Measurements from ENCODE around the gene EAF1. TPM values are rescaled to one million over a fixed set of nuclear protein-coding genes. Genes with fewer than 3 reads are reported as not detected.

The EAF1 gene
- total and polyA plus RNA-seq, 2 of the 8 experiments (the other 6 are each of a cell fraction or from before 2014, with no cell fraction given): 13.9 to 26.8 TPM

GRCh38 chr3:15438983-15439382 is 11.6 kb downstream of the EAF1 start:
- Histone ChIP-seq H4K91ac (replicated peaks; ENCODE audit: insufficient read length, low read length) (no peak overlapping the region), H3K36me3 (ENCODE audit: control insufficient read depth in 2 of 4, insufficient read depth in 4 of 4, low read length in 3 of 4) (peaks cover 18 to 74% (median 59%) of the 10 kb centered on the region in 4 experiments), H3K56ac (replicated peaks; ENCODE audit: insufficient read length, low read depth, low read length) (no peak overlapping the region), H2BK15ac (ENCODE audit: low read length) (no peak overlapping the region), H3K9ac (replicated peaks in 1 of 4; ENCODE audit: extremely low read depth in 1 of 4, low read depth in 3 of 4, low read length in 3 of 4) (no peak overlapping the region), H3K14ac (ENCODE audit: insufficient read length) (no peak overlapping the region), H3K4ac (replicated peaks; ENCODE audit: insufficient read length, low read depth, low read length) (no peak overlapping the region), H3K4me2 (ENCODE audit: insufficient read depth in 1 of 2, low read depth in 2 of 2, low read length in 2 of 2) (no peak overlapping the region), H2BK5ac (ENCODE audit: low read depth, low read length) (no peak overlapping the region), H2AK5ac (ENCODE audit: low read depth, low read length) (no peak overlapping the region), H3K4me3 (ENCODE audit: extremely low read depth in 1 of 4, insufficient read depth in 2 of 4, low read depth in 3 of 4, low read length in 4 of 4) (no peak overlapping the region), H3K79me1 (ENCODE audit: low read depth, low read length) (no peaks in the 10 kb centered on the region), H2BK20ac (ENCODE audit: low read length) (no peak overlapping the region), H3K23ac (ENCODE audit: insufficient read length) (no peak overlapping the region), H3K4me1 (replicated peaks in 1 of 4; ENCODE audit: control insufficient read depth in 3 of 4, insufficient read depth in 4 of 4, low read length in 3 of 4) (no peaks in the 10 kb centered on the region), H3K27ac (ENCODE audit: low read depth, low read length) (no peak overlapping the region), H3K9me3 (ENCODE audit: insufficient read depth in 2 of 2, low read depth in 1 of 2, low read length in 1 of 2) (no peaks in the 10 kb centered on the region), H4K8ac (ENCODE audit: extremely low read depth, insufficient read depth, low read length) (no peak overlapping the region), H4K20me1 (replicated peaks in 1 of 2; ENCODE audit: control insufficient read depth in 1 of 2, insufficient read depth in 2 of 2, low read length in 2 of 2) (peaks cover 0 to 2% of the 10 kb centered on the region in 2 experiments), H3K23me2 (ENCODE audit: low read depth, low read length) (no peaks in the 10 kb centered on the region), H3K27me3 (replicated peaks in 1 of 4; ENCODE audit: control insufficient read depth in 3 of 4, extremely low read depth in 1 of 4, insufficient read depth in 3 of 4, low read length in 3 of 4) (no peaks in the 10 kb centered on the region), H4K5ac (ENCODE audit: insufficient read length, low read depth, low read length) (no peak overlapping the region), H2BK120ac (replicated peaks; ENCODE audit: low read depth, low read length) (no peak overlapping the region), H2BK12ac (ENCODE audit: low read depth, low read length) (no peak overlapping the region), H2AFZ (ENCODE audit: low read length) (no peak overlapping the region), H3K79me2 (ENCODE audit: control insufficient read depth in 1 of 2, insufficient read depth in 2 of 2, low read length in 2 of 2) (no peaks in the 10 kb centered on the region; a peak in 1 of 4 replicates), H3K18ac (ENCODE audit: extremely low read depth, low read length) (no peak overlapping the region)
- POLR2A ChIA-PET (ENCODE audit: partially characterized antibody): interaction anchor here (0.9 kb wide), 1 partner anchor 14 kb away, joined by 3 read pairs; no protein-coding TSS in a partner anchor
- FAIRE-seq: no peak
- DNase-seq (ENCODE audit: low read depth in 1 of 2, low spot score in 2 of 2): no peak
- 95% methylated on average over 4 of the region's 4 CpGs; no CpG with 5 or more reads in 1 of the 2 experiments for WGBS, 2 experiments (ENCODE audit: extremely low coverage in 1 of 2, insufficient coverage in 1 of 2, insufficient read length in 1 of 2, insufficient replicate concordance in 2 of 2, low coverage in 1 of 2, low lambda C conversion rate in 2 of 2, missing lambda C conversion rate in 1 of 2)
- CTCF ChIA-PET (ENCODE audit: partially characterized antibody): no interaction called here
- no peak for TF ChIP-seq CTCF (IDR thresholded peaks at IDR 0.05; ENCODE audit: control extremely low read depth in 1 of 3, insufficient read depth in 1 of 3, low read depth in 1 of 3, low read length in 3 of 3)
- no peak for TF ChIP-seq CHD1 (IDR thresholded peaks at IDR 0.05; ENCODE audit: low read depth, low read length)
- TF ChIP-seq, protein P1, sequence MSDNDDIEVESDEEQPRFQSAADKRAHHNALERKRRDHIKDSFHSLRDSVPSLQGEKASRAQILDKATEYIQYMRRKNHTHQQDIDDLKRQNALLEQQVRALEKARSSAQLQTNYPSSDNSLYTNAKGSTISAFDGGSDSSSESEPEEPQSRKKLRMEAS (IDR thresholded peaks at IDR 0.05): no peak
- TF ChIP-seq BRCA1 (IDR thresholded peaks at IDR 0.05; ENCODE audit: low read depth, low read length): no peak
- no peak for TF ChIP-seq MAFK (IDR thresholded peaks at IDR 0.05; ENCODE audit: low read depth, low read length)
- no peak for TF ChIP-seq CREB1 (IDR thresholded peaks at IDR 0.05)
- TF ChIP-seq TBP (IDR thresholded peaks at IDR 0.05; ENCODE audit: low read depth, low read length): no peak
- no peak for TF ChIP-seq PHF8 (conservative IDR thresholded peaks at IDR 0.05; ENCODE audit: low read depth, low read length)
- no peak for TF ChIP-seq ATF2 (IDR thresholded peaks at IDR 0.05; ENCODE audit: low read length)
- no peak for TF ChIP-seq POLR2AphosphoS5 (IDR thresholded peaks at IDR 0.05; ENCODE audit: low read depth, low read length)
- TF ChIP-seq JUN (IDR thresholded peaks at IDR 0.05; ENCODE audit: low read depth, low read length): no peak

All from H1 (cell line).